H9 (cell line): Measurements from ENCODE around the gene NMUR1. TPM values are rescaled to one million over a fixed set of nuclear protein-coding genes. Genes with fewer than 3 reads are reported as not detected.

Source experiments
- DNase-seq: peaks from one replicate; pipeline ENCODE4 v3.0.0-alpha.2; 2017
- H2AFZ ChIP-seq: one replicate; pipeline ENCODE4 v1.6.1; 2013; ENCODE audit warnings: mild to moderate bottlenecking, low read length, control low read depth, moderate library complexity
- H2AK5ac ChIP-seq: 2 replicates; pipeline ENCODE4 v1.6.1; 2013; ENCODE audit warnings: low read length, control low read depth, mixed read lengths; ENCODE audit not compliant: insufficient read length
- H2BK120ac ChIP-seq: one replicate; pipeline ENCODE4 v1.6.1; 2013; ENCODE audit warnings: low read depth, mild to moderate bottlenecking, low read length, control low read depth, inconsistent platforms; ENCODE audit not compliant: poor library complexity, severe bottlenecking
- H2BK12ac ChIP-seq: 2 replicates; pipeline ENCODE4 v1.6.1; 2013; ENCODE audit warnings: low read length, control low read depth, mixed read lengths, low read depth; ENCODE audit not compliant: insufficient read length
- H2BK15ac ChIP-seq: 2 replicates; pipeline ENCODE4 v1.6.1; 2013; ENCODE audit warnings: low read depth, low read length, control low read depth
- H2BK20ac ChIP-seq: one replicate; pipeline ENCODE4 v1.6.1; 2013; ENCODE audit warnings: low read depth, mild to moderate bottlenecking, low read length, control low read depth, inconsistent platforms; ENCODE audit not compliant: poor library complexity, severe bottlenecking
- H2BK5ac ChIP-seq: 2 replicates; pipeline ENCODE4 v1.6.1; 2013; ENCODE audit warnings: low read length, control low read depth, mixed read lengths; ENCODE audit not compliant: insufficient read length
- H3K14ac ChIP-seq: 2 replicates; pipeline ENCODE4 v1.6.1; 2013; ENCODE audit warnings: low read length, control low read depth; ENCODE audit not compliant: insufficient read depth
- H3K18ac ChIP-seq: 2 replicates; pipeline ENCODE4 v1.6.1; 2013; ENCODE audit warnings: low read depth, mild to moderate bottlenecking, mixed read lengths, low read length, control low read depth; ENCODE audit not compliant: insufficient read length
- H3K23ac ChIP-seq: 2 replicates; pipeline ENCODE4 v1.6.1; 2013; ENCODE audit warnings: low read length, control low read depth, mixed read lengths, low read depth; ENCODE audit not compliant: insufficient read length
- H3K23me2 ChIP-seq: 2 replicates; pipeline ENCODE4 v1.6.1; 2013; ENCODE audit warnings: low read depth, mild to moderate bottlenecking, mixed read lengths, low read length, control low read depth; ENCODE audit not compliant: insufficient read length, poor library complexity, severe bottlenecking
- H3K27ac ChIP-seq: 2 replicates; pipeline ENCODE4 v1.5.1; 2013; ENCODE audit warnings: low read length, control low read depth, mixed read lengths, low read depth; ENCODE audit not compliant: insufficient read length
- H3K27me3 ChIP-seq: 2 replicates; pipeline ENCODE4 v1.6.1; 2013; ENCODE audit warnings: low read length, control low read depth, inconsistent platforms; ENCODE audit not compliant: insufficient read depth
- H3K4ac ChIP-seq: 2 replicates; pipeline ENCODE4 v1.6.1; 2013; ENCODE audit warnings: low read depth, mild to moderate bottlenecking, control low read depth, inconsistent platforms, low read length, moderate library complexity
- H3K4me1 ChIP-seq: 2 replicates; pipeline ENCODE4 v1.6.1; 2013; ENCODE audit warnings: low read length, control low read depth, inconsistent platforms; ENCODE audit not compliant: insufficient read depth
- H3K4me2 ChIP-seq: 2 replicates; pipeline ENCODE4 v1.6.1; 2013; ENCODE audit warnings: low read length, control low read depth, mixed read lengths; ENCODE audit not compliant: insufficient read length, insufficient read depth
- H3K56ac ChIP-seq: 2 replicates; pipeline ENCODE4 v1.6.1; 2013; ENCODE audit warnings: low read depth, mild to moderate bottlenecking, mixed read lengths, low read length, control low read depth; ENCODE audit not compliant: insufficient read length
- H3K79me1 ChIP-seq: 2 replicates; pipeline ENCODE4 v1.6.1; 2013; ENCODE audit warnings: low read depth, mild to moderate bottlenecking, moderate library complexity, low read length, control low read depth, inconsistent platforms; ENCODE audit not compliant: insufficient read depth, poor library complexity, severe bottlenecking
- H3K79me2 ChIP-seq: 2 replicates; pipeline ENCODE4 v1.6.1; 2013; ENCODE audit warnings: low read length, control low read depth, inconsistent platforms; ENCODE audit not compliant: insufficient read depth
- H3K9ac ChIP-seq: 2 replicates; pipeline ENCODE4 v1.6.1; 2013; ENCODE audit warnings: low read length, control low read depth, mixed read lengths; ENCODE audit not compliant: insufficient read length; ENCODE audit errors: extremely low read depth
- H3K9me3 ChIP-seq: one replicate; pipeline ENCODE4 v1.6.1; 2013; ENCODE audit warnings: low read depth, low read length, inconsistent platforms; ENCODE audit not compliant: control insufficient read depth
- H3T11ph ChIP-seq: one replicate; pipeline ENCODE4 v1.6.1; 2013; ENCODE audit warnings: mild to moderate bottlenecking, low read length, control low read depth, inconsistent platforms
- H4K20me1 ChIP-seq: one replicate; pipeline ENCODE4 v1.6.1; 2013; ENCODE audit not compliant: control insufficient read depth, insufficient read length, insufficient read depth
- H4K5ac ChIP-seq: 2 replicates; pipeline ENCODE4 v1.6.1; 2013; ENCODE audit warnings: low read depth, mild to moderate bottlenecking, mixed read lengths, low read length, control low read depth; ENCODE audit not compliant: insufficient read length
- H4K8ac ChIP-seq: replicated peaks from 2 replicates; pipeline ENCODE4 v1.6.1; 2013; ENCODE audit warnings: low read length, control low read depth, mixed read lengths, low read depth; ENCODE audit not compliant: insufficient read length
- H4K91ac ChIP-seq: 2 replicates; pipeline ENCODE4 v1.6.1; 2013; ENCODE audit warnings: low read depth, mild to moderate bottlenecking, moderate library complexity, mixed read lengths, low read length, control low read depth; ENCODE audit not compliant: insufficient read length
- H3K27ac Mint-ChIP-seq, 3 experiments: 2 replicates in 2 of 3; 3 replicates in 1 of 3; pipeline ENCODE4 v1.8.0; 2020 to 2021; ENCODE audit warnings: mixed read lengths in 3 of 3, mild to moderate bottlenecking in 1 of 3, moderate library complexity in 1 of 3
- H3K27me3 Mint-ChIP-seq: 2 replicates; pipeline ENCODE4 v1.8.0; 2021; ENCODE audit warnings: low read depth, mild to moderate bottlenecking, moderate library complexity, mixed read lengths
- H3K36me3 Mint-ChIP-seq, 3 experiments: 2 replicates in 2 of 3; 3 replicates in 1 of 3; pipeline ENCODE4 v1.8.0; 2020 to 2021; ENCODE audit warnings: low read depth in 3 of 3, mixed read lengths in 3 of 3; ENCODE audit not compliant: insufficient read depth in 1 of 3
- H3K4me1 Mint-ChIP-seq, 2 experiments: 2 replicates each; pipeline ENCODE4 v1.8.0; 2020; ENCODE audit warnings: mixed read lengths in 2 of 2
- H3K4me3 Mint-ChIP-seq, 2 experiments: 2 replicates in 1 of 2; 3 replicates in 1 of 2; pipeline ENCODE4 v1.8.0; 2020 to 2021; ENCODE audit warnings: mild to moderate bottlenecking in 2 of 2, mixed read lengths in 2 of 2, moderate library complexity in 1 of 2
- H3K9me3 Mint-ChIP-seq, 2 experiments: 2 replicates in 1 of 2; 3 replicates in 1 of 2; pipeline ENCODE4 v1.8.0; 2020; ENCODE audit warnings: mild to moderate bottlenecking in 2 of 2, mixed read lengths in 2 of 2, moderate library complexity in 1 of 2
- CTCF ChIP-seq: fragments of 200-600 bp; sonication (generic); conservative IDR thresholded peaks from 3 replicates; pipeline ENCODE4 v1.8.0; 2021; ENCODE audit warnings: antibody characterized with exemption, mild to moderate bottlenecking
- WGBS: extraction: QIAGEN DNeasy Blood & Tissue Kit; methylation state at CpG from one replicate; pipeline ENCODE4 v1.1.7; 2013; ENCODE audit warnings: missing lambda C conversion rate, low lambda C conversion rate, mixed read lengths; ENCODE audit not compliant: insufficient read length; ENCODE audit errors: extremely low coverage; 5-methylcytosine and 5-hydroxymethylcytosine counted together
- total RNA-seq: library from RNA; stranded (reverse); gene quantifications from 2 replicates; pipeline ENCODE4 v1.2.1, GENCODE V29; 2021

Gene NMUR1
- total RNA-seq, 1 experiment from 2014 or later = 0.20 TPM

- peak overlapping the region in 2 of 3 experiments; percentile 14 to 16; a peak in 1 of 7 replicates for H3K27ac Mint-ChIP-seq
Measured at GRCh38 chr2:231554748-231555545, 24.7 kb upstream of the NMUR1 start.

More at GRCh38 chr2:231554748-231555545, 24.7 kb upstream of the NMUR1 start:
- no peak overlapping the region for H3K4me3 Mint-ChIP-seq
- H3T11ph ChIP-seq = no peak overlapping the region
- no peak overlapping the region for H3K23ac ChIP-seq
- no peak overlapping the region for H4K91ac ChIP-seq
- no peak overlapping the region for H2AFZ ChIP-seq
- H2AK5ac ChIP-seq = no peak overlapping the region
- peaks cover 9 to 11% of the 10 kb centered on the region in 2 experiments; a peak in 3 of 4 replicates for H3K4me1 Mint-ChIP-seq
- H3K27me3 ChIP-seq = no peaks in the 10 kb centered on the region
- no peaks in the 10 kb centered on the region for H3K4me1 ChIP-seq
- H2BK12ac ChIP-seq = no peak overlapping the region
- no peak overlapping the region for H3K18ac ChIP-seq
- no peak overlapping the region for H3K56ac ChIP-seq
- H4K8ac ChIP-seq = no peak overlapping the region
- no peaks in the 10 kb centered on the region for H3K79me2 ChIP-seq
- no peak overlapping the region for H2BK20ac ChIP-seq
- no peaks in the 10 kb centered on the region for H3K23me2 ChIP-seq
- no peaks in the 10 kb centered on the region for H3K79me1 ChIP-seq
- no peak for TF ChIP-seq CTCF
- H3K9me3 ChIP-seq = no peaks in the 10 kb centered on the region
- WGBS = no CpG with 5 or more reads among the region's 14 CpGs
- H3K36me3 Mint-ChIP-seq = peaks cover 4 to 12% (median 8%) of the 10 kb centered on the region in 3 experiments
- H2BK120ac ChIP-seq = no peak overlapping the region
- H3K9me3 Mint-ChIP-seq = peaks cover 23 to 28% of the 10 kb centered on the region in 2 experiments
- peaks cover 2% of the 10 kb centered on the region for H3K27me3 Mint-ChIP-seq
- no peak overlapping the region for H2BK15ac ChIP-seq
- no peaks in the 10 kb centered on the region for H4K20me1 ChIP-seq
- DNase-seq = no peak
- no peak overlapping the region for H3K9ac ChIP-seq
- H3K4me2 ChIP-seq = no peak overlapping the region
- no peak overlapping the region for H2BK5ac ChIP-seq
- no peak overlapping the region for H3K14ac ChIP-seq
- no peak overlapping the region for H4K5ac ChIP-seq
- no peak overlapping the region for H3K27ac ChIP-seq
- H3K4ac ChIP-seq = no peak overlapping the region
